Esophagus muscularis mucosa (tissue), 4 donors: ENCODE results near the gene MMP21. TPM values are rescaled to one million over a fixed set of nuclear protein-coding genes. Genes with fewer than 3 reads are reported as not detected.

Experiments
- DNase-seq: peaks from one replicate; pipeline ENCODE4 v3.0.0-alpha.2; 2017; ENCODE audit errors: extremely low spot score
- H3K27ac ChIP-seq, 4 donors: fragments of 200-600 bp; sonication (generic); replicated peaks in 1 of 4; 1 replicate in 3 of 4; 2 replicates in 1 of 4; pipeline ENCODE4 v1.5.1; 2016 to 2019; ENCODE audit warnings: mild to moderate bottlenecking in 1 of 4
- H3K27me3 ChIP-seq, 4 donors: fragments of 200-600 bp; sonication (generic); one replicate each; pipeline versions ENCODE4 v1.5.1 to v1.6.0; 2016 to 2019
- H3K36me3 ChIP-seq, 4 donors: fragments of 200-600 bp; sonication (generic); one replicate each; pipeline ENCODE4 v1.5.1; 2016 to 2019
- H3K4me1 ChIP-seq, 4 donors: fragments of 200-600 bp; sonication (generic); one replicate each; pipeline ENCODE4 v1.5.1; 2016 to 2019
- H3K4me3 ChIP-seq, 4 donors: fragments of 200-600 bp; sonication (generic); 1 replicate in 2 of 4; 2 replicates in 2 of 4; pipeline ENCODE4 v1.5.1; 2016 to 2019; ENCODE audit warnings: mild to moderate bottlenecking in 4 of 4, moderate library complexity in 1 of 4
- H3K9me3 ChIP-seq, 4 donors: fragments of 200-600 bp; sonication (generic); 1 replicate in 3 of 4; 2 replicates in 1 of 4; pipeline ENCODE4 v1.5.1; 2016 to 2019
- CTCF ChIP-seq, 3 experiments: fragments of 200-600 bp in 2 of 3; fragments of 450-650 bp in 1 of 3; sonication (generic) in 2 of 3; IDR thresholded peaks; one replicate each; pipeline ENCODE4 v1.5.1; 2017 to 2019; ENCODE audit warnings: antibody characterized with exemption in 3 of 3, mild to moderate bottlenecking in 2 of 3, moderate library complexity in 1 of 3
- EP300 ChIP-seq: sonication (generic); formaldehyde crosslinking; IDR thresholded peaks from one replicate; pipeline ENCODE4 v1.6.1; 2017; ENCODE audit warnings: antibody characterized with exemption
- POLR2A ChIP-seq: fragments of 450-650 bp; IDR thresholded peaks from one replicate; pipeline ENCODE4 v1.6.1; 2017; ENCODE audit warnings: antibody characterized with exemption, moderate library complexity, mild to moderate bottlenecking, low read depth
- POLR2AphosphoS5 ChIP-seq, 2 donors: sonication (generic); formaldehyde crosslinking; IDR thresholded peaks; one replicate each; pipeline ENCODE4 v1.6.1; 2017; ENCODE audit warnings: antibody characterized with exemption in 2 of 2
- WGBS: methylation state at CpG from one replicate; pipeline ENCODE4 v1.1.5; 2018; 5-methylcytosine and 5-hydroxymethylcytosine counted together
- intact Hi-C: fragments of 100-400 bp; cut with DNase I; formaldehyde crosslinking; loops from one replicate; pipeline ENCODE4 v1.15.1; 2023
- total RNA-seq, 4 donors: library from RNA; depleted of rRNA; stranded (reverse); fragments of >200 nt; gene quantifications; one replicate each; pipeline versions ENCODE4 v1.1.0 to v1.2.1, GENCODE V29; 2016

Gene MMP21
- total RNA-seq, 4 donors from 2014 or later: not detected

GRCh38 chr10:125820701-125821100 lies 45.1 kb upstream of the MMP21 start:
- no peak for DNase-seq
- no peak overlapping the region for H3K4me3 ChIP-seq
- intact Hi-C loops: no loop called here
- H3K27ac ChIP-seq: no peak overlapping the region
- TF ChIP-seq EP300 (no peak), POLR2A (no peak), CTCF (IDR thresholded peaks at IDR 0.05) (no peak), POLR2AphosphoS5 (IDR thresholded peaks at IDR 0.05) (no peak)
- H3K36me3 ChIP-seq: peaks cover 1 to 14% (median 3%) of the 10 kb centered on the region in 4 donors
- no peaks in the 10 kb centered on the region for H3K27me3 ChIP-seq
- H3K4me1 ChIP-seq: peaks cover 29 to 42% (median 36%) of the 10 kb centered on the region in 4 donors
- 82% methylated on average over 1 of the region's 1 CpG for WGBS
- H3K9me3 ChIP-seq: no peaks in the 10 kb centered on the region

- no peak overlapping the region for H3K27ac ChIP-seq
- intact Hi-C loops: loop anchor here (5.0 kb wide), 1 partner anchor 90 kb away; no protein-coding TSS in a partner anchor
- no peak for DNase-seq
- no peaks in the 10 kb centered on the region for H3K27me3 ChIP-seq
- H3K36me3 ChIP-seq: peaks cover 19 to 43% (median 32%) of the 10 kb centered on the region in 4 donors
- 90% methylated on average over 6 of the region's 6 CpGs for WGBS
- H3K4me3 ChIP-seq: no peak overlapping the region
- TF ChIP-seq EP300 (no peak), POLR2A (no peak), POLR2AphosphoS5 (IDR thresholded peaks at IDR 0.05) (no peak), CTCF (IDR thresholded peaks at IDR 0.05) (no peak)
- H3K4me1 ChIP-seq: peaks cover 10 to 20% (median 16%) of the 10 kb centered on the region in 4 donors
- H3K9me3 ChIP-seq: no peaks in the 10 kb centered on the region
Measured at GRCh38 chr10:125817337-125817946, 41.8 kb upstream of the MMP21 start.

- H3K9me3 ChIP-seq: no peaks in the 10 kb centered on the region
- H3K27ac ChIP-seq: no peak overlapping the region
- no peak for DNase-seq
- intact Hi-C loops: loop anchor here (5.0 kb wide), 1 partner anchor 89 kb away; no protein-coding TSS in a partner anchor
- H3K36me3 ChIP-seq: peaks cover 19 to 50% (median 32%) of the 10 kb centered on the region in 4 donors
- WGBS: 96% methylated on average over 4 of the region's 4 CpGs
- no peaks in the 10 kb centered on the region for H3K27me3 ChIP-seq
- H3K4me1 ChIP-seq: peaks cover under 1 to 11% (median 7%) of the 10 kb centered on the region in 4 donors
- TF ChIP-seq POLR2AphosphoS5 (IDR thresholded peaks at IDR 0.05): no peak
- no peak for TF ChIP-seq POLR2A
- no peak for TF ChIP-seq CTCF (IDR thresholded peaks at IDR 0.05)
- no peak for TF ChIP-seq EP300
- no peak overlapping the region for H3K4me3 ChIP-seq
Measured at GRCh38 chr10:125816548-125816947, 40.9 kb upstream of the MMP21 start.

- Histone ChIP-seq H3K4me3 (no peak overlapping the region), H3K27ac (no peak overlapping the region), H3K4me1 (peaks cover 0 to 4% (median 1%) of the 10 kb centered on the region in 4 donors), H3K9me3 (no peaks in the 10 kb centered on the region), H3K36me3 (peaks cover 20 to 58% (median 37%) of the 10 kb centered on the region in 4 donors), H3K27me3 (no peaks in the 10 kb centered on the region)
- WGBS: 69% methylated on average over 1 of the region's 1 CpG
- no peak for DNase-seq
- intact Hi-C loops: loop anchor here (5.0 kb wide), 1 partner anchor 88 kb away; no protein-coding TSS in a partner anchor
- no peak for TF ChIP-seq POLR2AphosphoS5 (IDR thresholded peaks at IDR 0.05)
- no peak for TF ChIP-seq EP300
- no peak for TF ChIP-seq CTCF (IDR thresholded peaks at IDR 0.05)
- TF ChIP-seq POLR2A: no peak
Measured at GRCh38 chr10:125815764-125816163, 40.1 kb upstream of the MMP21 start.
